SIG-M5 (cell line): Measurements from ENCODE around the gene TMEM109.
"Not testable (repeated sequence)": the region's sequence is repeated elsewhere in the genome, so short reads cannot be mapped to it uniquely, and the experiment has no call there.

ENCODE experiments used
- DNase-seq: peaks from one replicate; lab custom pipeline; 2025; lab: John Stamatoyannopoulos, UW

Gene TMEM109

GRCh38 chr11:60878245-60879101 is 35.5 kb upstream of the TMEM109 start:
- DNase-seq = no peak

- no peak for DNase-seq
These were observed 34.9 kb upstream of the TMEM109 start for GRCh38 chr11:60879104-60879503.

GRCh38 chr11:60879971-60880588 is 33.9 kb upstream of the TMEM109 start:
- DNase-seq = no peak

GRCh38 chr11:60880643-60881282 is 33.2 kb upstream of the TMEM109 start:
- no peak for DNase-seq

GRCh38 chr11:60887556-60887955 is 26.4 kb upstream of the TMEM109 start:
- no peak for DNase-seq

GRCh38 chr11:60889869-60890311 is 24.1 kb upstream of the TMEM109 start:
- DNase-seq = no peak

- DNase-seq = no peak
These were observed 23.3 kb upstream of the TMEM109 start for GRCh38 chr11:60890696-60891095.

- DNase-seq = no peak
These were observed 22.7 kb upstream of the TMEM109 start for GRCh38 chr11:60891103-60891741.

GRCh38 chr11:60895687-60896086 is 18.3 kb upstream of the TMEM109 start:
- no peak for DNase-seq

GRCh38 chr11:60897496-60897895 is 16.5 kb upstream of the TMEM109 start:
- no peak for DNase-seq

GRCh38 chr11:60899046-60899936 is 14.7 kb upstream of the TMEM109 start:
- no peak for DNase-seq

- no peak for DNase-seq
These were observed 14.0 kb upstream of the TMEM109 start for GRCh38 chr11:60899977-60900376.

GRCh38 chr11:60900673-60901404 is 13.1 kb upstream of the TMEM109 start:
- DNase-seq = no peak

- no peak for DNase-seq
These were observed 11.3 kb upstream of the TMEM109 start for GRCh38 chr11:60902625-60903024.

GRCh38 chr11:60905047-60905446 is 8.9 kb upstream of the TMEM109 start:
- no peak for DNase-seq

GRCh38 chr11:60905551-60906113 is 8.3 kb upstream of the TMEM109 start:
- no peak for DNase-seq

GRCh38 chr11:60906132-60906972 is 7.6 kb upstream of the TMEM109 start, which contains the start of gene PRPF19:
Gene PRPF19, minus strand, starts transcription at chr11:60906585. Its CDS starts 203 bp downstream, at chr11:60906382.
- DNase-seq = peak; percentile 82

GRCh38 chr11:60908803-60909202 is 5.2 kb upstream of the TMEM109 start:
- DNase-seq = no peak

- not testable (repeated sequence) for DNase-seq
These were observed 4.2 kb upstream of the TMEM109 start for GRCh38 chr11:60909680-60910280.
